Ureter (tissue), 1 donor: ENCODE data around the gene ARNT2. TPM values are rescaled to one million over a fixed set of nuclear protein-coding genes. Genes with fewer than 3 reads are reported as not detected.

Source experiments
- DNase-seq: peaks from one replicate; pipeline ENCODE4 v3.0.0-alpha.2; 2020; ENCODE audit warnings: low spot score
- total RNA-seq: library from RNA; stranded (reverse); gene quantifications from one replicate; pipeline ENCODE4 v1.2.4, GENCODE V29; 2023
- donor health status: DM: yes; HTN: yes; CAD: no.

The ARNT2 gene
- total RNA-seq, 1 donor from 2014 or later, result 7.2 TPM

DNA sequence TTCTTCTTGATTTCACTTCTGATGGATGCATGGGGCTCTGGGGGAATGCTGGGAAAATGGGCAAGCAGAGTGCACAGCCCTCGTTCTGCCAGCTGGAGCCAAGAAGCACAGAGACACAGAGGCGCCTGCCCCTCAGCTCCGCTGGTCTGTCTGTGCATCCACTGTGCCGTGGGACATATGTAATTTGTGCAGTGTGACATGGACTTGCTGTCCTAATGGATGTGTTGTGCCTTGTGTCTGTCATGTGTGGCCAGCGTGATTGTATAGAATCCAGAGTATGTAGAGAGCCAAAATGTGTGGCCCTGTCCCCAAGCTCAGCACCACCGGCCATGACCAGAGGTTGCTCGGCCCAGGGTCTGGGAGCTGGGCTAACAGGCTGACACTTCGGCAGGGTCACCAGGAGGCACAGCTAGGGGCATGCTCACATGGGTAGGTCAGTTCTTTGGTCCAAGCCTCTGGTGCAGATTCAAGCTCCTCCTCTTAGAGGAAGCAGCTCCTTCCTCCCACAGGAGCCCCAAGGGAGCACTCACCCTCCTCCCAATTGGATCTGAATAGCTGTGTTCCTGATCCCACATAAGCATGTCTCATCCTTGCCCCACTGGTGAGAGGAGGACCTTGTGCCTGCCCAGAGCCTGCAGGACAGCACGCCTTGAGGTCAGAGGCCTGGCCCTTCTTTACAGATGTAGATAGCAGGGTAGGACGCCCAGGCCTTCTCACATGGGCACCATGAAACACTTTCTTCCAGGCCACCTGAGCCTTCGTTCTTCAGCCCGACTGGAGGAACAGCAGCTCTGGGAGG lies 190.1 kb downstream of the ARNT2 start:
- DNase-seq, result no peak

- DNase-seq, result no peak
Observed at GRCh38 chr15:80595396-80595795, 191.2 kb downstream of the ARNT2 start.

- DNase-seq, result no peak
Observed at GRCh38 chr15:80596521-80596976, 192.4 kb downstream of the ARNT2 start.

GRCh38 chr15:80597076-80597475 lies 192.9 kb downstream of the ARNT2 start:
- DNase-seq, result no peak

DNA sequence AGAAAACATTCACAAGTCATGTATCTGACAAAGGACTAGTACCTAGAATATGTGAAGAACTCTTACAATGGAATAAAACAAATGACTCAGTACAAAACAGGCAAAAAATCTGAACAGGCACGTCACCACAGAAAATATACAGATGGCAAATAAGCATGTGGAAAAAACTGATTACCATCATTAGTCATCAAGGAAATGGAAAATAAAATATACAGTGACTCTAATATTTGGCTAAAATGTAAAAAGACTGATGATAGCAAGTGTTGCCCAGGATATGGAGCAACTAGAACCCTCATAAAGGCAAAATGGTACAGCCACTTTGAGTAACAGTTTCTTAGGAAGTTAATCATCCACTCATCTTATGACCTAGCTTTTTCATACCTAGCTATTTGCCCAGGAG lies 195.2 kb downstream of the ARNT2 start:
- no peak for DNase-seq

GRCh38 chr15:80600626-80601025 lies 196.4 kb downstream of the ARNT2 start:
- DNase-seq, result no peak

DNA sequence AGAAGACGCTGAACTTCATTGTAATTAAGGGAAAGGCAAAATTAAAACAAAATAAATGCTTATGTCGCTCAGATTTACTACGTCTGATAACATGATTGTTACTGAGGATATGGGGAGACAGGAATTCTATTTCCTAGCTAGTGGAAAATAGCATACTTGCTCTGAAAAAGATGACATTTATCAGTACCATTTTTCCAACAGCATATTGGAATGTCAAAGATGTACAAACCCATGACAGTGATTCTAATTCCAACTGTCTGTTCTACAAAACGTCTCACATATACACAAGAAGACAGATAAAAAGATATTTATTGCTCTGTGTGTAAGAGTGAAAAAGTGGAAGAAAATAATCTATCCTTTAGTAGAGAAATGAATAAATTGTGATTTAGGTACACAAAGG lies 197.1 kb downstream of the ARNT2 start:
- no peak for DNase-seq

DNA sequence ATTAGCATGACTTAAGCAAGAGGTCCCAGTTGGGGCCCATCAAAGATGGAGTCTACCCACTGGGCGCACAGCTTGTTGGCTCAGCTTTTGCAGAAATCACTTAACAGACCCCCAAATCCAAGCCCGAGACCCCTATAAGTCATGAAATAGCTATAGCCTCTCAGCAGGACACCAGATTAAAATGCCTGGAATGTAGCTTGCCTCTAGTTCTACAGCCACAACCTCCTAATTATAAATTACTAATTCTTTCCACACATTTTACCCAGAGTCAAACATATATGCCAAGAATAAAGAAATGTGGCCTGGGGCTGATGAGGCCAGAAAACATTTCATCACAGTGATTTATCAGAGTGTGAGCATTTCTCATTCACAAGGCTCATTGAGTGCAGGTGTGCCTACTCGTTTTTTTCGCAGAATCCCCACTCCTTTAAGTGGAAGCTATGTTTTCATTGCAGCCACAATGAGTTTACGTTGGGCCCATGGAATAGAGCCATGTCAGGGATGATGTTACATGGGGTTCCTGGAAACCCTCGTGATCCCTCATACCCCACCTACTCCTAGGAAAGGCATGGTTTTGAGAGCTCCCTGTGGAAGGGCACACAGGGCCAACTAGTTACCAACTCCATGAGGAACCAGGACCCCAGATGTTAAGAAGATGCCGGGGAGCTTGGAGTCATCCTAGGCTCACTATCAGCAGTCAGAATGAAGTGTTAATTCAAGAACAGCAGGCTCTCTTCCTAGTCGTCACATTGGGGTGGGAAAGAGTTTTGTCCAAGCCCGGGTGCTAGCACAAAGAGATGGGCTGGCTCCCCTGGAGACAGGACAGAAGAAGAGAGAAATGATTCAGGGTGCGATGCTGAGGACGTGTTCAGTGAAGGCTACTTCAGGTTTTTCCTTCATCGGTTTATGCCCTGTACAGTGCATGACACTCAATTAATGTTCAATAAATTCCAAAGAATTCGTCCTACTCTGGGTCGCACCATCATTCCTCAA lies 200.7 kb downstream of the ARNT2 start:
- no peak for DNase-seq

GRCh38 chr15:80605591-80606150 lies 201.5 kb downstream of the ARNT2 start:
- DNase-seq, result no peak

- no peak for DNase-seq
Observed at GRCh38 chr15:80606511-80607071, 202.4 kb downstream of the ARNT2 start.

GRCh38 chr15:80607287-80607980 lies 203.3 kb downstream of the ARNT2 start:
- DNase-seq, result no peak

DNA sequence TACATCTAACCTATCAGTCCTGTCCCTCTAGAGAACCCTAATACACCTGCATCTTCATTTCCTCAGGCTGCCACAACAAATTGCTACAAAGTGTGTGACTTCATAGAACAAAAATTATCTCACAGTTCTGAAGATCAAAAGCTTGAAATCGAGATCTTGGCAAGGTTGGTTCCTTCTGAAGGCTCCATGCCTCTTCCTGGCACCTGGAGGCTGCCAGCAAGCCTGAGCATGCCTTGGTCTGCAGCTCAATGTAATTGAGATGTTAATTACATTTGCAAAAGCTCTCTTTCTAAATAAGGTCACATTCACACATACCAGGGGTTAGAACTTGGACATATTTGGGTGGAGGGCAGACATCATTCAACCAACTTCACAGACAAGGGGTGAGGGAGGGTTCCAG lies 204.5 kb downstream of the ARNT2 start:
- DNase-seq, result no peak

- DNase-seq, result no peak
Observed at GRCh38 chr15:80609091-80609490, 204.9 kb downstream of the ARNT2 start.

DNA sequence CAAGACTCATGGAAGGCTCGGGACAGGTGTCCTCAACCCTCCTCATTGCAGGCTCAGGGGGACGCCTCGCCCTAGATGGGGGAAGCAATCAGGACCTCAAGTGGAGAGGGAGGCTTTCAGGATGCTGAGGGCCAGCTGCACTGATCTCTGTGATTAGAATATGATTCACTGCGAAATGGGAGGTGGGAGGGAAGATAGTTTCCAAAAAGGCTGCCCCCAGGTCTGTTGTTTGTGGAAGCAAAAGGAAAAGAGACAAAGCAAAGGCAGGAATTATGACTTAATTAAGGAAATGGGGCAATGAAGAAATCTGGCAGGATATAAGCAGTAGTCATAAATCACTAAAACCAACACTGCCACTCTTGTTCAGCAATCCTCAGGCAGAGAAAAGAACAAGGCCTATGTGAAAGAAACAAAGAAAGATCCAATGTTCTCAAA lies 205.3 kb downstream of the ARNT2 start:
- DNase-seq, result no peak

- no peak for DNase-seq
Observed at GRCh38 chr15:80611543-80612080, 207.4 kb downstream of the ARNT2 start.

GRCh38 chr15:80612118-80612823 lies 208.1 kb downstream of the ARNT2 start:
- no peak for DNase-seq

- no peak for DNase-seq
Observed at GRCh38 chr15:80613762-80614365, 209.7 kb downstream of the ARNT2 start.

DNA sequence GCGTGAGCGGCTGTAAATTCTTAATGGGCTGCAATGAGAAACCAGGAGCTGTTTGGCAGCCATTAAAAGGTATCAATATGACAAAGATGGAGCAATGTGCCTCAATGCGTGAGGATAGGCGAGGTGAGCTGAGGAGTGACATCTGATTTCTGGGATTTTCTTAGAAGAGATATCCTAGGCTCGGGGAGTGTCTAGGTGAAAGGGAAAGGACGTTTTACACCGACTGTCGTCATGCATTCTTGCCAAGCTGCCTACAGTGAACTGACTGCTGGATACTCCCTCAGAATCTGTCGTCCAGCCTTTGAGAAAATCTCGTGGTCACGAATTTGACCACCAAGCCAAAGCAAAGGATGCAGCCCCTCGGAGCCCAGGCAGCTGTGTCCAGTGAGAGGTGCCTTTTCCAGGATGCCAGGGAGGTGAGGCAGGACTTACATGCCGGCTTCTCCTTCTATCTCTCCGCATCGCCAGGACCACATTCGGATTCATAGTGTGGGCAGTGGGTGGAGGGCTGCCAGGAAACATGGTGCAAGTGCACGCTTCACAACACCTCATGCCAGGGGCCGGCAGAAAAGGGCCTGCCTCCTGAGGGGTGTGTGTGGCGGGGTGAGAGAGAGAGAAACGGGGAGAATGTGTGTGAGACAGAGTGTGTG lies 210.7 kb downstream of the ARNT2 start:
- DNase-seq, result no peak

DNA sequence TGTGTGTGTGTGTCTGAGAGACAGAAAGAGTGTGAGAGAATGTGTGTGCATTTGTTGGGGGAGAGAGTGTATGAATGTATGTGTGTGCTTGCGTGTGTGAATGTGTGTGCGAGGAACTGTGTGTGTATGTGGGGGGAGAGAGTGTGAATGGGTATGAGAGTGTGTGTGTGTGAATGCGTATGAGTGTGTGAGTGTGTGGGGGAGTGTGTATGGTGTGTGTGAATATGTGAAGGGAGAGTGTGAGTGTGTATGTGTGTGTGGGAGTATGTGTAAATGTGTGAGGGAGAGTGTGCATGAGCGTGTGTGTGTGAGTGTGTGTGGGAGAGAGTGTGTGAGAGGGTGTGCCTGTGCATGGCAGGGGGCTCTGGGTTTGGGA lies 211.2 kb downstream of the ARNT2 start:
- DNase-seq, result no peak
